GM12878 (cell line): ENCODE results near the gene TNRC6C. TPM values are rescaled to one million over a fixed set of nuclear protein-coding genes. Genes with fewer than 3 reads are reported as not detected.

Experiments
- ATAC-seq: fragments of 200-7000 bp; cut with Tn5 transposase; 3 replicates; pipeline ENCODE4 v1.9.1; 2020; ENCODE audit warnings: mild to moderate bottlenecking, moderate library complexity
- BruUV-seq: library from RNA; stranded (reverse); fragments of 400-500 nt; replicated peaks from 2 replicates; lab custom pipeline; 2021; lab: Mats Ljungman, UMichigan
- CTCF ChIA-PET: fragments of 300-600 bp; sonication (Branson Sonifier 250); formaldehyde crosslinking; extraction: SDS; loops from one replicate; lab custom pipeline; 2021; ENCODE audit warnings: inconsistent platforms; lab: Yijun Ruan, JAX
- POLR2A ChIA-PET: fragments of 350-600 bp; formaldehyde crosslinking; extraction: SDS; loops from one replicate; lab custom pipeline; 2021; ENCODE audit warnings: inconsistent platforms; lab: Charles Lee
- RAD21 ChIA-PET: fragments of 300-600 bp; sonication (Branson Sonifier 250); formaldehyde crosslinking; loops from one replicate; lab custom pipeline; 2023; ENCODE audit warnings: antibody characterized with exemption; ENCODE audit not compliant: unreplicated experiment; lab: Charles Lee
- SMC1A ChIA-PET: fragments of 300-600 bp; sonication (Branson Sonifier 250); formaldehyde crosslinking; loops from one replicate; lab custom pipeline; 2023; ENCODE audit not compliant: unreplicated experiment, uncharacterized antibody; lab: Charles Lee
- DNase-seq: peaks from one replicate; pipeline ENCODE4 v3.0.0-alpha.2; 2011; ENCODE audit warnings: low read depth, low spot score
- FAIRE-seq: peaks from 3 replicates; lab custom pipeline; 2011; peaks lifted over from hg19 to GRCh38; lab: Jason Lieb, UNC
- H2AFZ ChIP-seq: 2 replicates; pipeline ENCODE4 v1.6.0; 2011; ENCODE audit warnings: low read depth, low read length, control low read depth; ENCODE audit not compliant: control insufficient read depth
- H3K27ac ChIP-seq: 2 replicates; pipeline ENCODE4 v1.5.1; 2011; ENCODE audit warnings: control low read depth; ENCODE audit not compliant: control insufficient read depth, insufficient read depth
- H3K27me3 ChIP-seq, 2 experiments: replicated peaks in 1 of 2; 2 replicates each; pipeline versions ENCODE4 v1.6.0 to v1.6.1; 2011; ENCODE audit warnings: low read length in 1 of 2; ENCODE audit not compliant: control insufficient read depth in 2 of 2, insufficient read depth in 2 of 2
- H3K36me3 ChIP-seq, 2 experiments: 2 replicates each; pipeline ENCODE4 v1.5.1; 2011; ENCODE audit warnings: low read length in 1 of 2; ENCODE audit not compliant: control insufficient read depth in 2 of 2, insufficient read depth in 2 of 2
- H3K4me1 ChIP-seq: 2 replicates; pipeline ENCODE4 v1.6.1; 2011; ENCODE audit warnings: mild to moderate bottlenecking, low read length, moderate library complexity, mixed read lengths; ENCODE audit not compliant: control insufficient read depth, insufficient read depth
- H3K4me2 ChIP-seq: 2 replicates; pipeline ENCODE4 v1.6.0; 2011; ENCODE audit warnings: control low read depth; ENCODE audit not compliant: control insufficient read depth, insufficient read depth
- H3K4me3 ChIP-seq: fragments of 200-600 bp; sonication (generic); 2 replicates; pipeline ENCODE4 v1.5.1; 2016
- H3K79me2 ChIP-seq: 2 replicates; pipeline ENCODE4 v1.6.0; 2011; ENCODE audit warnings: low read length; ENCODE audit not compliant: control insufficient read depth, insufficient read depth
- H3K9ac ChIP-seq: 2 replicates; pipeline ENCODE4 v1.8.0; 2011; ENCODE audit warnings: low read length, control low read depth, mixed read lengths; ENCODE audit not compliant: control insufficient read depth, insufficient read depth
- H3K9me3 ChIP-seq: replicated peaks from 3 replicates; pipeline ENCODE4 v1.5.1; 2011; ENCODE audit warnings: mild to moderate bottlenecking, low read length; ENCODE audit not compliant: control insufficient read depth, insufficient read depth
- H4K20me1 ChIP-seq: 2 replicates; pipeline ENCODE4 v1.6.0; 2011; ENCODE audit not compliant: control insufficient read depth, insufficient read depth
- CHD2 ChIP-seq: IDR thresholded peaks from 2 replicates; pipeline ENCODE4 v1.6.1; 2011; ENCODE audit warnings: low read depth, low read length, improper control_type of control experiment, borderline replicate concordance
- KAT2A ChIP-seq: conservative IDR thresholded peaks from 2 replicates; pipeline ENCODE4 v1.6.1; 2011; ENCODE audit warnings: low read depth, low read length; ENCODE audit not compliant: control insufficient read depth
- NFIC ChIP-seq: IDR thresholded peaks from 2 replicates; pipeline ENCODE4 v1.6.1; 2012; ENCODE audit warnings: low read depth, mild to moderate bottlenecking, inconsistent platforms, low read length, moderate library complexity
- PBX3 ChIP-seq: IDR thresholded peaks from 2 replicates; pipeline ENCODE4 v1.6.1; 2011; ENCODE audit warnings: mild to moderate bottlenecking, low read depth, low read length, moderate library complexity; ENCODE audit not compliant: insufficient replicate concordance
- PRDM15 ChIP-seq: fragments of 450-650 bp; formaldehyde crosslinking; IDR thresholded peaks from 2 replicates; pipeline ENCODE4 v1.4.0; 2020; ENCODE audit warnings: mild to moderate bottlenecking, moderate library complexity
- RB1 ChIP-seq: fragments of 450-650 bp; formaldehyde crosslinking; IDR thresholded peaks from 2 replicates; pipeline ENCODE4 v1.6.1; 2017; ENCODE audit warnings: mild to moderate bottlenecking, borderline replicate concordance
- REST ChIP-seq: IDR thresholded peaks from 2 replicates; pipeline ENCODE4 v1.6.1; 2012; ENCODE audit warnings: mild to moderate bottlenecking, low read depth, low read length
- ZBTB11 ChIP-seq: fragments of 450-650 bp; formaldehyde crosslinking; IDR thresholded peaks from 2 replicates; pipeline ENCODE4 v1.5.0; 2022; ENCODE audit warnings: mild to moderate bottlenecking, missing genetic modification characterization
- WGBS: methylation state at CpG from one replicate; pipeline ENCODE4 v1.1.6; 2016; ENCODE audit warnings: low lambda C conversion rate; ENCODE audit not compliant: insufficient replicate concordance, insufficient coverage; ENCODE audit errors: missing lambda C conversion rate; 5-methylcytosine and 5-hydroxymethylcytosine counted together
- in situ Hi-C: fragments of 300-500 bp; cut with MboI; formaldehyde crosslinking; loops from 9 replicates; pipeline ENCODE4 v1.14.3; 2018; ENCODE audit warnings: mixed read lengths
- intact Hi-C: fragments of 100-400 bp; cut with micrococcal nuclease; formaldehyde crosslinking; loops from one replicate; pipeline ENCODE4 v1.14.2; 2022; ENCODE audit not compliant: unreplicated experiment
- polyA plus RNA-seq, 11 experiments: library from polyadenylated mRNA; depleted of rRNA in 4 of 11; unstranded in 6 of 11; stranded (reverse) in 5 of 11; fragments of >200 nt; fragmentation: Nextera tagmentation in 4 of 11; fragmentation: Illumina TruSeq in 1 of 11; extraction: Ambion mirVana in 4 of 11; extraction: Trizol in 1 of 11; gene quantifications; 1 replicate in 1 of 11; 2 replicates in 10 of 11; pipeline versions ENCODE4 v1.2.1 to v1.2.3, GENCODE V29; 2011 to 2016; ENCODE audit warnings: inconsistent platforms in 2 of 11, missing spikeins in 2 of 11, low read depth in 1 of 11
- total RNA-seq, 4 experiments: library from RNA; depleted of rRNA in 3 of 4; stranded (reverse); fragments of >200 nt in 3 of 4; fragmentation: Illumina TruSeq in 1 of 4; extraction: Trizol in 1 of 4; gene quantifications; 2 replicates each; pipeline versions ENCODE4 v1.2.1 to v1.2.3, GENCODE V29; 2013 to 2021

The TNRC6C gene
- total and polyA plus RNA-seq, 10 of the 15 experiments (the other 5 are each of a cell fraction or from before 2014, with no cell fraction given): 0.40 to 6.1 (median 0.96) TPM

- SMC1A ChIA-PET: interaction anchor here (0.5 kb wide), 1 partner anchor 83 kb away, joined by 3 read pairs; no protein-coding TSS in a partner anchor
- Histone ChIP-seq H3K9ac (no peak overlapping the region), H3K4me2 (no peak overlapping the region), H4K20me1 (no peaks in the 10 kb centered on the region), H3K27me3 (no peaks in the 10 kb centered on the region), H3K9me3 (no peaks in the 10 kb centered on the region; the same call in 2 of the 3 replicates), H3K27ac (no peak overlapping the region), H3K79me2 (no peaks in the 10 kb centered on the region), H2AFZ (no peak overlapping the region), H3K4me3 (no peak overlapping the region), H3K4me1 (no peaks in the 10 kb centered on the region), H3K36me3 (peaks cover 0 to 5% of the 10 kb centered on the region in 2 experiments; a peak in 2 of 4 replicates)
- no peak for FAIRE-seq
- POLR2A ChIA-PET: no interaction called here
- intact Hi-C loops (no loop called here), in situ Hi-C loops (no loop called here)
- DNase-seq: no peak
- RAD21 ChIA-PET: no interaction called here
- CTCF ChIA-PET: interaction anchor here (0.6 to 1.2 kb wide), 3 partner anchors 18 to 94 kb away, joined by 3 to 6 read pairs (median 3); no protein-coding TSS in a partner anchor
- ATAC-seq: no peak
- WGBS: 75% methylated on average over 4 of the region's 4 CpGs
- no TSS peak for BruUV-seq
- TF ChIP-seq ZBTB11 (CRISPR knock-in tag): no peak
- TF ChIP-seq CHD2: no peak
- TF ChIP-seq KAT2A: no peak
- TF ChIP-seq NFIC: no peak
- no peak for TF ChIP-seq REST
- no peak for TF ChIP-seq PBX3
- no peak for TF ChIP-seq RB1
- no peak for TF ChIP-seq PRDM15 (CRISPR knock-in tag)
Measured at GRCh38 chr17:78103311-78103710, 144.8 kb downstream of the TNRC6C start.
